Heart left ventricle (tissue), 16 donors: ENCODE measurements around the gene CPXM2. TPM values are rescaled to one million over a fixed set of nuclear protein-coding genes. Genes with fewer than 3 reads are reported as not detected.
A peak's percentile ranks its signal among the peaks of the same experiment; 100 is the strongest.

Experiments used
- ATAC-seq, 4 donors: fragments of 200-7000 bp; cut with Tn5 transposase; one replicate each; pipeline ENCODE4 v1.9.1; 2020 to 2022; ENCODE audit warnings: moderate library complexity in 4 of 4, mild to moderate bottlenecking in 3 of 4, moderate number of reproducible peaks in 1 of 4
- DNase-seq, 5 donors: peaks; one replicate each; pipeline ENCODE4 v3.0.0-alpha.2; 2020
- H3K27ac ChIP-seq, 12 donors: fragments of 200-600 bp; sonication (generic) in 4 of 12; one replicate each; pipeline versions ENCODE4 v1.5.0 to v1.8.0; 2016 to 2022; ENCODE audit warnings: mild to moderate bottlenecking in 2 of 12
- H3K27me3 ChIP-seq, 9 donors: fragments of 200-600 bp; sonication (generic) in 2 of 9; one replicate each; pipeline versions ENCODE4 v1.5.1 to v1.8.0; 2016 to 2022; ENCODE audit warnings: mild to moderate bottlenecking in 3 of 9
- H3K36me3 ChIP-seq, 9 donors: fragments of 200-600 bp; sonication (generic) in 2 of 9; one replicate each; pipeline versions ENCODE4 v1.5.0 to v1.8.0; 2018 to 2022; ENCODE audit warnings: mild to moderate bottlenecking in 2 of 9
- H3K4me1 ChIP-seq, 12 donors: fragments of 200-600 bp; sonication (generic) in 4 of 12; one replicate each; pipeline versions ENCODE4 v1.5.0 to v1.8.0; 2016 to 2022; ENCODE audit warnings: mild to moderate bottlenecking in 3 of 12
- H3K4me3 ChIP-seq, 12 donors: fragments of 200-600 bp; sonication (generic) in 4 of 12; one replicate each; pipeline versions ENCODE4 v1.5.0 to v1.8.0; 2017 to 2022; ENCODE audit warnings: mild to moderate bottlenecking in 9 of 12, moderate library complexity in 4 of 12
- H3K9me3 ChIP-seq, 12 donors: fragments of 200-600 bp; sonication (generic) in 4 of 12; one replicate each; pipeline versions ENCODE4 v1.5.0 to v1.8.0; 2016 to 2022; ENCODE audit warnings: mild to moderate bottlenecking in 1 of 12
- CTCF ChIP-seq, 12 donors: fragments of 200-600 bp; sonication (generic) in 4 of 12; IDR thresholded peaks; one replicate each; pipeline versions ENCODE4 v1.5.0 to v1.8.0; 2018 to 2022; ENCODE audit warnings: antibody characterized with exemption in 12 of 12, mild to moderate bottlenecking in 5 of 12
- POLR2A ChIP-seq, 2 donors: fragments of 450-650 bp; IDR thresholded peaks; one replicate each; pipeline ENCODE4 v1.6.1; 2017; ENCODE audit warnings: antibody characterized with exemption in 2 of 2, mild to moderate bottlenecking in 2 of 2, moderate library complexity in 2 of 2
- WGBS, 4 donors: extraction: QIAGEN DNeasy Blood & Tissue Kit in 2 of 4; methylation state at CpG; one replicate each; pipeline versions ENCODE4 v1.1.5 to v1.1.7; 2013 to 2018; 5-methylcytosine and 5-hydroxymethylcytosine counted together
- intact Hi-C, 10 donors: fragments of 100-400 bp; cut with DNase I; formaldehyde crosslinking; loops; one replicate each; pipeline versions ENCODE4 v1.11.1 to v1.14.2; 2022
- polyA plus RNA-seq, 2 donors: library from polyadenylated mRNA; stranded (reverse); fragments of 200-250 nt; gene quantifications; one replicate each; pipeline ENCODE4 v1.2.3, GENCODE V29; 2013
- total RNA-seq, 9 donors: library from RNA; depleted of rRNA in 2 of 9; stranded (reverse); fragments of >200 nt in 2 of 9; fragmentation: NEBNext Ultra II Directional in 3 of 9; extraction: Animal tissue kit (Norgen Biotek cat#: 25700) in 3 of 9; gene quantifications; one replicate each; pipeline versions ENCODE4 v1.1.0 to v1.2.4, GENCODE V29; 2016 to 2023
- donor health status: ischemic (EF 13 %, LVEDD 7.1; RV severe dilation, severe dysfunction).
- donor health status: healthy with polysubstance abuse.
- donor health status: DM: no; HTN: yes; CAD: no.
- donor health status: DM: no; HTN: no; CAD: no.
- donor health status: ischemic (EF 25% LVEDD 6.9; RV normal size, moderate dysfunction).
- donor health status: ischemic (EF 25% LVEDD 5.7; RV mildly dilated, moderate dysfunction).
- donor health status: healthy.
- donor health status: DM: yes; HTN: yes; CAD: no.
- donor health status: ischemic (EF 35%, LVEDD 5.7; RV mildly dilated, moderate dysfunction).
- donor health status: nonischemic (EF 11% LVEDD 7.7; RV severe dilation, severe dysfunction).
- donor health status: DM: yes; HTN: yes; CAD: no.
- donor health status: PGD.
- donor health status: ischemic (EF 29% LVEDD 5.4; RV normal size, mild dysfunction).
- donor health status: nonischemic (EF 23%, LVEDD 6.1; RV moderate dilation, normal function).

Gene CPXM2
- total and polyA plus RNA-seq, 11 donors, result 1.1 to 23.2 (median 4.2) TPM

- no peaks in the 10 kb centered on the region for H3K27me3 ChIP-seq
- H3K4me1 ChIP-seq, result peaks cover 0 to 9% (median 0%) of the 10 kb centered on the region in 12 donors
- intact Hi-C loops, result no loop called here
- 67 to 77% (median 69%) methylated on average over 9 of the region's 9 CpGs for WGBS, 4 donors
- TF ChIP-seq CTCF (IDR thresholded peaks at IDR 0.05), result no peak
- peaks cover 0 to 14% (median 0%) of the 10 kb centered on the region in 12 donors for H3K9me3 ChIP-seq
- no peak overlapping the region for H3K4me3 ChIP-seq
- no peak for DNase-seq
- no peak for ATAC-seq
- H3K36me3 ChIP-seq, result no peaks in the 10 kb centered on the region
- peak overlapping the region in 1 of 12 donors; percentile 52 for H3K27ac ChIP-seq
These were observed 48.8 kb downstream of the CPXM2 start for GRCh38 chr10:123842692-123843385.

- H3K36me3 ChIP-seq, result no peaks in the 10 kb centered on the region
- H3K27me3 ChIP-seq, result no peaks in the 10 kb centered on the region
- peaks cover 0 to 2% (median 0%) of the 10 kb centered on the region in 12 donors for H3K4me1 ChIP-seq
- ATAC-seq (no peak), DNase-seq (no peak)
- H3K9me3 ChIP-seq, result peaks cover 0 to 14% (median 0%) of the 10 kb centered on the region in 12 donors
- TF ChIP-seq CTCF (IDR thresholded peaks at IDR 0.05), result no peak
- TF ChIP-seq POLR2A (IDR thresholded peaks at IDR 0.05), result no peak
- H3K27ac ChIP-seq, result peak overlapping the region in 1 of 12 donors; percentile 49
- H3K4me3 ChIP-seq, result no peak overlapping the region
- intact Hi-C loops, result no loop called here
- 62 to 77% (median 75%) methylated on average over 2 of the region's 2 CpGs for WGBS, 4 donors
These were observed 50.0 kb downstream of the CPXM2 start for GRCh38 chr10:123841560-123841959.

- no peak for ATAC-seq
- intact Hi-C loops, result no loop called here
- Histone ChIP-seq H3K4me1 (peaks cover 0 to 2% (median 0%) of the 10 kb centered on the region in 12 donors), H3K36me3 (no peaks in the 10 kb centered on the region), H3K9me3 (peaks cover 0 to 14% (median 0%) of the 10 kb centered on the region in 12 donors), H3K27ac (peak overlapping the region in 1 of 12 donors; percentile 49), H3K27me3 (no peaks in the 10 kb centered on the region), H3K4me3 (no peak overlapping the region)
- no peak for TF ChIP-seq POLR2A (IDR thresholded peaks at IDR 0.05)
- no peak for TF ChIP-seq CTCF (IDR thresholded peaks at IDR 0.05)
- DNase-seq, result no peak
- 76 to 97% (median 82%) methylated on average over 9 of the region's 9 CpGs for WGBS, 4 donors
These were observed 50.5 kb downstream of the CPXM2 start for GRCh38 chr10:123841115-123841514.

- H3K4me3 ChIP-seq, result no peak overlapping the region
- H3K27me3 ChIP-seq, result no peaks in the 10 kb centered on the region
- no peak for DNase-seq
- no peak for ATAC-seq
- peak overlapping the region in 1 of 12 donors; percentile 49 for H3K27ac ChIP-seq
- TF ChIP-seq POLR2A (IDR thresholded peaks at IDR 0.05) (no peak), CTCF (IDR thresholded peaks at IDR 0.05) (no peak)
- intact Hi-C loops, result no loop called here
- H3K9me3 ChIP-seq, result peaks cover 0 to 12% (median 0%) of the 10 kb centered on the region in 12 donors
- peaks cover 0 to 2% (median 0%) of the 10 kb centered on the region in 12 donors for H3K4me1 ChIP-seq
- 79 to 87% (median 85%) methylated on average over 4 of the region's 4 CpGs for WGBS, 4 donors
- no peaks in the 10 kb centered on the region for H3K36me3 ChIP-seq
These were observed 50.9 kb downstream of the CPXM2 start for GRCh38 chr10:123840714-123841113.
